ENCODE results near the gene RBKS. TPM values are rescaled to one million over a fixed set of nuclear protein-coding genes. Genes with fewer than 3 reads are reported as not detected.

RBKS gene
- total and polyA plus RNA-seq, 2 donors (not counting 1 experiment from before 2014, with no cell fraction given): 1.3 to 2.6 TPM

GRCh38 chr2:27782701-27783100 is 107.5 kb downstream of the RBKS start:
- Histone ChIP-seq H3K36me3 (ENCODE audit: control insufficient read depth, insufficient read depth, low read length) (no peaks in the 10 kb centered on the region), H3K4me3 (replicated peaks in 1 of 4; ENCODE audit: control extremely low read depth in 1 of 4, insufficient read depth in 1 of 4, low read depth in 3 of 4, low read length in 4 of 4) (no peak overlapping the region), H3K9ac (ENCODE audit: insufficient read depth, low read length) (no peak overlapping the region), H3K27ac (ENCODE audit: insufficient read depth, low read length) (no peak overlapping the region), H3K79me2 (ENCODE audit: control insufficient read depth, insufficient read depth, low read length) (peaks cover 13% of the 10 kb centered on the region), H4K20me1 (ENCODE audit: control insufficient read depth, extremely low read depth, insufficient read depth, low read length) (no peaks in the 10 kb centered on the region), H3K27me3 (ENCODE audit: control insufficient read depth, insufficient read depth, low read length) (no peaks in the 10 kb centered on the region), H3K9me3 (ENCODE audit: control insufficient read depth, insufficient read depth, low read depth, low read length) (no peaks in the 10 kb centered on the region), H2AFZ (ENCODE audit: low read length) (no peak overlapping the region), H3K4me1 (ENCODE audit: control insufficient read depth, extremely low read depth, insufficient read depth, low read length) (no peaks in the 10 kb centered on the region), H3K4me2 (ENCODE audit: extremely low read depth, insufficient read depth, low read length) (no peak overlapping the region)
- TF ChIP-seq, protein P1, sequence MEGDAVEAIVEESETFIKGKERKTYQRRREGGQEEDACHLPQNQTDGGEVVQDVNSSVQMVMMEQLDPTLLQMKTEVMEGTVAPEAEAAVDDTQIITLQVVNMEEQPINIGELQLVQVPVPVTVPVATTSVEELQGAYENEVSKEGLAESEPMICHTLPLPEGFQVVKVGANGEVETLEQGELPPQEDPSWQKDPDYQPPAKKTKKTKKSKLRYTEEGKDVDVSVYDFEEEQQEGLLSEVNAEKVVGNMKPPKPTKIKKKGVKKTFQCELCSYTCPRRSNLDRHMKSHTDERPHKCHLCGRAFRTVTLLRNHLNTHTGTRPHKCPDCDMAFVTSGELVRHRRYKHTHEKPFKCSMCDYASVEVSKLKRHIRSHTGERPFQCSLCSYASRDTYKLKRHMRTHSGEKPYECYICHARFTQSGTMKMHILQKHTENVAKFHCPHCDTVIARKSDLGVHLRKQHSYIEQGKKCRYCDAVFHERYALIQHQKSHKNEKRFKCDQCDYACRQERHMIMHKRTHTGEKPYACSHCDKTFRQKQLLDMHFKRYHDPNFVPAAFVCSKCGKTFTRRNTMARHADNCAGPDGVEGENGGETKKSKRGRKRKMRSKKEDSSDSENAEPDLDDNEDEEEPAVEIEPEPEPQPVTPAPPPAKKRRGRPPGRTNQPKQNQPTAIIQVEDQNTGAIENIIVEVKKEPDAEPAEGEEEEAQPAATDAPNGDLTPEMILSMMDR (conservative IDR thresholded peaks at IDR 0.05 in 1 of 2, IDR thresholded peaks at IDR 0.05 in 1 of 2; ENCODE audit: low read depth in 1 of 2, low read length in 2 of 2): no peak
- no peak for TF ChIP-seq EZH2 (IDR thresholded peaks at IDR 0.05; ENCODE audit: low read length, missing control alignments)
- no peak for DNase-seq (ENCODE audit: low read depth in 2 of 2)

- Histone ChIP-seq H3K36me3 (ENCODE audit: control insufficient read depth, insufficient read depth, low read length) (no peaks in the 10 kb centered on the region), H3K4me1 (ENCODE audit: control insufficient read depth, extremely low read depth, insufficient read depth, low read length) (no peaks in the 10 kb centered on the region), H3K4me3 (replicated peaks in 1 of 4; ENCODE audit: control extremely low read depth in 1 of 4, insufficient read depth in 1 of 4, low read depth in 3 of 4, low read length in 4 of 4) (no peak overlapping the region), H3K9me3 (ENCODE audit: control insufficient read depth, insufficient read depth, low read depth, low read length) (no peaks in the 10 kb centered on the region), H3K27me3 (ENCODE audit: control insufficient read depth, insufficient read depth, low read length) (no peaks in the 10 kb centered on the region), H2AFZ (ENCODE audit: low read length) (no peak overlapping the region), H3K79me2 (ENCODE audit: control insufficient read depth, insufficient read depth, low read length) (peaks cover 25% of the 10 kb centered on the region), H4K20me1 (ENCODE audit: control insufficient read depth, extremely low read depth, insufficient read depth, low read length) (no peaks in the 10 kb centered on the region), H3K4me2 (ENCODE audit: extremely low read depth, insufficient read depth, low read length) (no peak overlapping the region), H3K9ac (ENCODE audit: insufficient read depth, low read length) (no peak overlapping the region), H3K27ac (ENCODE audit: insufficient read depth, low read length) (no peak overlapping the region)
- no peak for DNase-seq (ENCODE audit: low read depth in 2 of 2)
- TF ChIP-seq, protein P1 (conservative IDR thresholded peaks at IDR 0.05 in 1 of 2, IDR thresholded peaks at IDR 0.05 in 1 of 2; ENCODE audit: low read depth in 1 of 2, low read length in 2 of 2): no peak
- no peak for TF ChIP-seq EZH2 (IDR thresholded peaks at IDR 0.05; ENCODE audit: low read length, missing control alignments)
Measured at GRCh38 chr2:27781496-27781895, 108.7 kb downstream of the RBKS start.

- Histone ChIP-seq H3K9ac (ENCODE audit: insufficient read depth, low read length) (no peak overlapping the region), H3K4me1 (ENCODE audit: control insufficient read depth, extremely low read depth, insufficient read depth, low read length) (no peaks in the 10 kb centered on the region), H3K27me3 (ENCODE audit: control insufficient read depth, insufficient read depth, low read length) (no peaks in the 10 kb centered on the region), H3K9me3 (ENCODE audit: control insufficient read depth, insufficient read depth, low read depth, low read length) (no peaks in the 10 kb centered on the region), H2AFZ (ENCODE audit: low read length) (no peak overlapping the region), H3K36me3 (ENCODE audit: control insufficient read depth, insufficient read depth, low read length) (peaks cover 2% of the 10 kb centered on the region), H3K27ac (ENCODE audit: insufficient read depth, low read length) (no peak overlapping the region), H4K20me1 (ENCODE audit: control insufficient read depth, extremely low read depth, insufficient read depth, low read length) (no peaks in the 10 kb centered on the region), H3K4me3 (replicated peaks in 1 of 4; ENCODE audit: control extremely low read depth in 1 of 4, insufficient read depth in 1 of 4, low read depth in 3 of 4, low read length in 4 of 4) (no peak overlapping the region), H3K4me2 (ENCODE audit: extremely low read depth, insufficient read depth, low read length) (no peak overlapping the region), H3K79me2 (ENCODE audit: control insufficient read depth, insufficient read depth, low read length) (peaks cover 40% of the 10 kb centered on the region)
- no peak for TF ChIP-seq EZH2 (IDR thresholded peaks at IDR 0.05; ENCODE audit: low read length, missing control alignments)
- TF ChIP-seq, protein P1 (conservative IDR thresholded peaks at IDR 0.05 in 1 of 2, IDR thresholded peaks at IDR 0.05 in 1 of 2; ENCODE audit: low read depth in 1 of 2, low read length in 2 of 2): no peak
- DNase-seq (ENCODE audit: low read depth in 2 of 2): no peak
Measured at GRCh38 chr2:27779417-27780055, 110.7 kb downstream of the RBKS start.
